IMR-90 (cell line): ENCODE data around the gene ARFGAP3. TPM values are rescaled to one million over a fixed set of nuclear protein-coding genes. Genes with fewer than 3 reads are reported as not detected.

Experiments
- ATAC-seq: fragments of 200-7000 bp; cut with Tn5 transposase; 2 replicates; pipeline ENCODE4 v1.9.1; 2020; ENCODE audit warnings: low read depth, mild to moderate bottlenecking, moderate library complexity
- BruUV-seq: library from RNA; stranded (reverse); fragments of 400-500 nt; replicated peaks from 2 replicates; lab custom pipeline; 2021; lab: Mats Ljungman, UMichigan
- CTCF ChIA-PET: fragments of 300-600 bp; formaldehyde crosslinking; extraction: SDS; loops from one replicate; lab custom pipeline; 2021; ENCODE audit warnings: antibody characterized with exemption; lab: Yijun Ruan, JAX
- POLR2A ChIA-PET: fragments of 300-600 bp; sonication (Branson Sonifier 250); formaldehyde crosslinking; loops from one replicate; lab custom pipeline; 2022; ENCODE audit warnings: antibody characterized with exemption; ENCODE audit not compliant: unreplicated experiment; lab: Charles Lee
- DNase-seq: peaks from one replicate; pipeline ENCODE4 v3.0.0; 2013
- H2AFZ ChIP-seq: replicated peaks from 2 replicates; pipeline ENCODE3; 2013; ENCODE audit warnings: low read length, mild to moderate bottlenecking; ENCODE audit not compliant: poor library complexity
- H2AK5ac ChIP-seq: 2 replicates; pipeline ENCODE4 v1.6.1; 2013; ENCODE audit warnings: low read depth, low read length, inconsistent platforms
- H2AK9ac ChIP-seq: replicated peaks from 2 replicates; pipeline ENCODE3; 2013; ENCODE audit warnings: mild to moderate bottlenecking, low read depth, low read length, moderate library complexity; ENCODE audit not compliant: poor library complexity
- H2BK120ac ChIP-seq: 2 replicates; pipeline ENCODE4 v1.6.1; 2013; ENCODE audit warnings: low read depth, low read length, inconsistent platforms
- H2BK15ac ChIP-seq: 3 replicates; pipeline ENCODE4 v1.6.1; 2013; ENCODE audit warnings: low read depth, low read length, inconsistent platforms
- H2BK20ac ChIP-seq: 2 replicates; pipeline ENCODE4 v1.6.1; 2013; ENCODE audit warnings: low read depth, mild to moderate bottlenecking, inconsistent platforms, low read length, moderate library complexity
- H2BK5ac ChIP-seq: 2 replicates; pipeline ENCODE4 v1.6.1; 2013; ENCODE audit warnings: mild to moderate bottlenecking, low read depth, low read length, inconsistent platforms; ENCODE audit not compliant: poor library complexity, severe bottlenecking
- H3K14ac ChIP-seq: replicated peaks from 2 replicates; pipeline ENCODE4 v1.6.1; 2013; ENCODE audit warnings: low read depth, low read length, inconsistent platforms
- H3K18ac ChIP-seq: 2 replicates; pipeline ENCODE4 v1.6.1; 2013; ENCODE audit warnings: low read depth, low read length, control low read depth
- H3K23ac ChIP-seq: 2 replicates; pipeline ENCODE4 v1.6.1; 2013; ENCODE audit warnings: low read depth, low read length, inconsistent platforms
- H3K27ac ChIP-seq: 2 replicates; pipeline ENCODE4 v1.5.1; 2013; ENCODE audit warnings: mild to moderate bottlenecking, control low read depth, low read length; ENCODE audit not compliant: insufficient read depth
- H3K27me3 ChIP-seq: 2 replicates; pipeline ENCODE4 v1.6.1; 2013; ENCODE audit warnings: low read length; ENCODE audit not compliant: control insufficient read depth, insufficient read depth
- H3K36me3 ChIP-seq: 2 replicates; pipeline ENCODE4 v1.6.1; 2013; ENCODE audit warnings: low read length, mixed read lengths; ENCODE audit not compliant: control insufficient read depth, insufficient read depth
- H3K4ac ChIP-seq: 2 replicates; pipeline ENCODE4 v1.6.1; 2013; ENCODE audit warnings: low read depth, low read length, inconsistent platforms
- H3K4me1 ChIP-seq: 2 replicates; pipeline ENCODE4 v1.6.1; 2013; ENCODE audit warnings: low read length, mixed read lengths; ENCODE audit not compliant: control insufficient read depth, insufficient read depth
- H3K4me2 ChIP-seq: 2 replicates; pipeline ENCODE4 v1.6.1; 2013; ENCODE audit warnings: low read depth, mild to moderate bottlenecking, control low read depth, low read length, moderate library complexity
- H3K4me3 ChIP-seq: 2 replicates; pipeline ENCODE4 v1.5.1; 2013; ENCODE audit warnings: low read depth, mild to moderate bottlenecking, control low read depth, low read length, moderate library complexity; ENCODE audit not compliant: insufficient read depth
- H3K56ac ChIP-seq: 2 replicates; pipeline ENCODE4 v1.6.1; 2013; ENCODE audit warnings: low read length, inconsistent platforms; ENCODE audit not compliant: insufficient read depth; ENCODE audit errors: extremely low read depth
- H3K79me1 ChIP-seq, 2 experiments: 2 replicates each; pipeline ENCODE4 v1.6.1; 2013; ENCODE audit warnings: low read length in 2 of 2, inconsistent platforms in 1 of 2, low read depth in 1 of 2
- H3K9ac ChIP-seq: 2 replicates; pipeline ENCODE4 v1.6.1; 2013; ENCODE audit warnings: low read depth, low read length, control low read depth
- H3K9me1 ChIP-seq: 2 replicates; pipeline ENCODE4 v1.6.1; 2013; ENCODE audit warnings: low read length, inconsistent platforms; ENCODE audit not compliant: insufficient read depth
- H3K9me3 ChIP-seq: 2 replicates; pipeline ENCODE4 v1.6.1; 2013; ENCODE audit warnings: low read length; ENCODE audit not compliant: control insufficient read depth, insufficient read depth
- H4K20me1 ChIP-seq: 2 replicates; pipeline ENCODE4 v1.6.1; 2013; ENCODE audit warnings: low read length, inconsistent platforms; ENCODE audit not compliant: insufficient read depth
- H4K5ac ChIP-seq: 2 replicates; pipeline ENCODE4 v1.6.1; 2013; ENCODE audit warnings: mild to moderate bottlenecking, low read depth, low read length, control low read depth
- H4K8ac ChIP-seq, 2 experiments: 2 replicates each; pipeline ENCODE4 v1.6.1; 2013; ENCODE audit warnings: low read depth in 2 of 2, low read length in 2 of 2, control low read depth in 1 of 2, inconsistent platforms in 1 of 2
- H4K91ac ChIP-seq: 2 replicates; pipeline ENCODE4 v1.6.1; 2013; ENCODE audit warnings: low read depth, low read length, inconsistent platforms; ENCODE audit not compliant: insufficient read depth
- BHLHE40 ChIP-seq: fragments of 150-350 bp; IDR thresholded peaks from 2 replicates; pipeline ENCODE4 v1.6.1; 2016; ENCODE audit warnings: mild to moderate bottlenecking, low read depth, low read length
- ELK1 ChIP-seq: fragments of 150-350 bp; IDR thresholded peaks from 2 replicates; pipeline ENCODE4 v1.6.1; 2016; ENCODE audit warnings: low read depth, mild to moderate bottlenecking, low read length, moderate library complexity, borderline replicate concordance
- FOS ChIP-seq: fragments of 150-350 bp; IDR thresholded peaks from 2 replicates; pipeline ENCODE4 v1.6.1; 2016; ENCODE audit warnings: low read depth, low read length
- MAFK ChIP-seq: IDR thresholded peaks from 2 replicates; pipeline ENCODE4 v1.6.1; 2012; ENCODE audit warnings: low read depth, low read length, improper control_type of control experiment
- MAZ ChIP-seq: IDR thresholded peaks from 2 replicates; pipeline ENCODE4 v1.6.1; 2012; ENCODE audit warnings: low read depth, mild to moderate bottlenecking, low read length, improper control_type of control experiment, moderate library complexity, borderline replicate concordance
- MXI1 ChIP-seq: IDR thresholded peaks from 2 replicates; pipeline ENCODE4 v1.6.1; 2012; ENCODE audit warnings: low read depth, mild to moderate bottlenecking, low read length, moderate library complexity, borderline replicate concordance
- NFE2L2 ChIP-seq: fragments of 150-350 bp; IDR thresholded peaks from 2 replicates; pipeline ENCODE4 v1.6.1; 2016; ENCODE audit warnings: low read depth, mild to moderate bottlenecking, low read length
- USF2 ChIP-seq: fragments of 150-350 bp; IDR thresholded peaks from 2 replicates; pipeline ENCODE4 v1.6.1; 2017; ENCODE audit warnings: mild to moderate bottlenecking, antibody characterized with exemption, low read length, low read depth
- WGBS, 2 experiments: methylation state at CpG; one replicate each; pipeline versions ENCODE4 v1.1.5 to v1.1.7; 2013; ENCODE audit warnings: missing lambda C conversion rate in 2 of 2; ENCODE audit not compliant: insufficient read length in 1 of 2; ENCODE audit errors: extremely low coverage in 2 of 2; 5-methylcytosine and 5-hydroxymethylcytosine counted together
- dilution Hi-C: fragments of 300-500 bp; cut with HindIII; formaldehyde crosslinking; loops from one replicate; pipeline ENCODE4 v1.14.3; 2018; ENCODE audit warnings: low sequenced_read_pairs; ENCODE audit not compliant: unreplicated experiment
- in situ Hi-C: fragments of 300-500 bp; cut with MboI; formaldehyde crosslinking; loops from 3 replicates; pipeline ENCODE4 v1.14.3; 2019; ENCODE audit warnings: low sequenced_read_pairs, inconsistent platforms, mixed read lengths
- intact Hi-C: fragments of 100-400 bp; cut with micrococcal nuclease; formaldehyde crosslinking; loops from 2 replicates; pipeline ENCODE4 v1.10.0; 2022
- polyA plus RNA-seq, 3 experiments: library from polyadenylated mRNA; depleted of rRNA; stranded (reverse); fragments of >200 nt; gene quantifications; 2 replicates each; pipeline ENCODE4 v1.2.3, GENCODE V29; 2012; ENCODE audit warnings: low replicate concordance in 1 of 3
- total RNA-seq: library from RNA; depleted of rRNA; stranded (reverse); fragments of >200 nt; gene quantifications from 2 replicates; pipeline ENCODE4 v1.2.3, GENCODE V29; 2012
- TF ChIP-seq, protein P1 (sequence below): conservative IDR thresholded peaks from 2 replicates; pipeline ENCODE4 v1.5.1; 2012; ENCODE audit warnings: mild to moderate bottlenecking, low read depth, low read length, improper control_type of control experiment

The ARFGAP3 gene
- total and polyA plus RNA-seq, 2 of the 4 experiments (the other 2 are of a cell fraction): 50.0 to 70.1 TPM

- in situ Hi-C loops: no loop called here
- Histone ChIP-seq H3K27me3 (no peaks in the 10 kb centered on the region), H4K20me1 (no peaks in the 10 kb centered on the region), H2BK5ac (peak overlapping the region; percentile 78), H2BK120ac (peak overlapping the region; percentile 97), H3K23ac (peak overlapping the region; percentile 50; the same call in 1 of the 2 replicates), H2AFZ (peak overlapping the region; percentile 94), H3K9ac (0 out of 2 replicates have a peak overlapping the region, but pooled peaks have one; percentile 3), H3K4me2 (peak overlapping the region; percentile 27), H3K9me3 (no peaks in the 10 kb centered on the region), H3K27ac (peak overlapping the region; percentile 74), H4K91ac (peak overlapping the region; percentile 97), H3K14ac (peak overlapping the region; percentile 67), H2AK9ac (peak overlapping the region; percentile 98), H4K8ac (peak overlapping the region; percentile 54 to 90), H4K5ac (peak overlapping the region; percentile 72), H2BK20ac (peak overlapping the region; percentile 92), H3K9me1 (peaks cover 20% of the 10 kb centered on the region), H3K36me3 (no peaks in the 10 kb centered on the region), H3K4ac (peak overlapping the region; percentile 97), H2AK5ac (peak overlapping the region; percentile 99), H2BK15ac (peak overlapping the region; percentile 84; the same call in 1 of the 3 replicates), H3K18ac (peak overlapping the region; percentile 83), H3K79me1 (no peaks in the 10 kb centered on the region), H3K4me3 (no peak overlapping the region), H3K4me1 (peaks cover 21% of the 10 kb centered on the region), H3K56ac (no peak overlapping the region; the same call in 1 of the 2 replicates)
- DNase-seq (peak; percentile 95), ATAC-seq (peak; percentile 92)
- dilution Hi-C loops: no loop called here
- ChIA-PET CTCF (interaction anchor here (0.6 to 1.4 kb wide), 2 partner anchors 12 to 50 kb away, joined by 3 read pairs; no protein-coding TSS in a partner anchor), POLR2A (interaction anchor here (0.6 kb wide), 1 partner anchor 155 kb away, joined by 5 read pairs; no protein-coding TSS in a partner anchor)
- BruUV-seq: no TSS peak
- 22% methylated on average over 31 of the region's 50 CpGs; no CpG with 5 or more reads in 1 of the 2 experiments for WGBS, 2 experiments
- intact Hi-C loops: no loop called here
- TF ChIP-seq NFE2L2: no peak
- peak; percentile 87 for TF ChIP-seq FOS
- TF ChIP-seq USF2: peak; percentile 93
- TF ChIP-seq MAZ: peak; percentile 51; the same call in 1 of the 2 replicates
- TF ChIP-seq MXI1: peak; percentile 77; the same call in 1 of the 2 replicates
- no peak for TF ChIP-seq ELK1
- peak; percentile 91 for TF ChIP-seq BHLHE40
- TF ChIP-seq, protein P1, sequence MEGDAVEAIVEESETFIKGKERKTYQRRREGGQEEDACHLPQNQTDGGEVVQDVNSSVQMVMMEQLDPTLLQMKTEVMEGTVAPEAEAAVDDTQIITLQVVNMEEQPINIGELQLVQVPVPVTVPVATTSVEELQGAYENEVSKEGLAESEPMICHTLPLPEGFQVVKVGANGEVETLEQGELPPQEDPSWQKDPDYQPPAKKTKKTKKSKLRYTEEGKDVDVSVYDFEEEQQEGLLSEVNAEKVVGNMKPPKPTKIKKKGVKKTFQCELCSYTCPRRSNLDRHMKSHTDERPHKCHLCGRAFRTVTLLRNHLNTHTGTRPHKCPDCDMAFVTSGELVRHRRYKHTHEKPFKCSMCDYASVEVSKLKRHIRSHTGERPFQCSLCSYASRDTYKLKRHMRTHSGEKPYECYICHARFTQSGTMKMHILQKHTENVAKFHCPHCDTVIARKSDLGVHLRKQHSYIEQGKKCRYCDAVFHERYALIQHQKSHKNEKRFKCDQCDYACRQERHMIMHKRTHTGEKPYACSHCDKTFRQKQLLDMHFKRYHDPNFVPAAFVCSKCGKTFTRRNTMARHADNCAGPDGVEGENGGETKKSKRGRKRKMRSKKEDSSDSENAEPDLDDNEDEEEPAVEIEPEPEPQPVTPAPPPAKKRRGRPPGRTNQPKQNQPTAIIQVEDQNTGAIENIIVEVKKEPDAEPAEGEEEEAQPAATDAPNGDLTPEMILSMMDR: no peak
- no peak for TF ChIP-seq MAFK
Measured at GRCh38 chr22:42769574-42770447, 87.3 kb downstream of the ARFGAP3 start.
